Activated T-cell treated with anti-CD3 and anti-CD28 coated beads, Interleukin-2, amount 50 U/mL, for 48 hours (primary cell): ENCODE measurements around the gene TNNT2.

Experiments used
- DNase-seq, 2 experiments: peaks; one replicate each; pipeline ENCODE4 v3.0.0-alpha.2; 2020

The TNNT2 gene

DNA sequence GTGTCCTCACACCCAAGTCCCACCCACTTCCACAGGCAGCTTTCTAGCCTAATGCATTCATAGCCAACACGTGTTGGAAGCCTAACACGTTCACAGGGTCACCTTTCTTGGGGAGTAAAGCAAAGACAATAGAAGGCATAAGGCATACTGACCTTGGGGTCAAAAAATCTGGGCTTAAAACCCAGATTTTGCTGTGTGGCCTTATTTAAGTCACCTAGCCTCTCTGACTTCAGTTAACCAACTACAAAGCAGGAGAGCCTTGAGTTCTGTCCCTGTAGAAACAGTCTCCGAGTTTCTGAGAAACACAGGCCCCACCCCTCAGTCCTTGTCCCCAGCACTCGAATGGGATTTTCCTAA lies 1.4 kb downstream of the TNNT2 start:
- no peak for DNase-seq

DNA sequence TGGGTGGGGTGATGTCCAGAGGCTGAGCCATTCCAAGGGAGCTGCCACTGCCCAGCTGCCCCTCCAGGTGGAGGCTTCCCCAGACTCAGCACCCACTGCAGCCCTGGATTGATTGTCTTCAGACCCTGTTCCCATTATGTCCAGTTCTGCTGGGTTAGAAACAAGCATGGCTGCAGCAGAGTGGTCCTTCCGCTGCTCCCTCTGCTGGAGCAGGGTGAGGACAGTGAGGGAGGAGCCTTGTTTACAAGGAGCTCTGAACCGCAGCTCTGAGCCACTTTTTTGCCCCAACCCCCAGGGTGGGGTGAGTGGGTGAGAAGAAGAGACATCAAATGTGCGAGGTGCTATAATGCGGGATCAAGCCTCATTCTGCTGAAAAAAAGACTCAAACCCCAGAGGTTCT lies 2.3 kb downstream of the TNNT2 start:
- DNase-seq = no peak

- DNase-seq = no peak
These were observed 3.1 kb downstream of the TNNT2 start for GRCh38 chr1:201374364-201374763.

- no peak for DNase-seq
These were observed 5.7 kb downstream of the TNNT2 start for GRCh38 chr1:201371792-201372191.

- DNase-seq = no peak
These were observed 6.2 kb downstream of the TNNT2 start for GRCh38 chr1:201371276-201371675.

GRCh38 chr1:201370500-201370899 lies 7.0 kb downstream of the TNNT2 start:
- DNase-seq = no peak

- no peak for DNase-seq
These were observed 8.3 kb downstream of the TNNT2 start for GRCh38 chr1:201369209-201369608.

- DNase-seq = no peak
These were observed 10.8 kb downstream of the TNNT2 start for GRCh38 chr1:201366696-201367095.

DNA sequence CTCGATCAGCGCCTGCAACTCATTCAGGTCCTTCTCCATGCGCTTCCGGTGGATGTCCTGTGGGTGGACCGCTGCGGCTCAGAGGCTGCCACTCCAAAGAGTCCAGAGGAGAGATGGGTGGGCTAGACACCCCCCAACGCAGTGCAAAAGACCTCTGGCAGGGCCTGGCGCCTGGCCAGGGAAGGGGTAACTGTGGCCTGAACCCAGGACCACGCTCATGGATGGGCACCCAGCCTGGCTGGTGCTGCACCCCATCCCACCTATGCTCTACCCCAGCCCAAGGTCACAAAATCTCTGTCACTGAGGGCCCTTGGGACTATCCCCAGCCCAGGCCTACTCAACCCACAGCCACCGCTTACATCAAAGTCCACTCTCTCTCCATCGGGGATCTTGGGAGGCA lies 12.2 kb downstream of the TNNT2 start:
- no peak for DNase-seq

DNA sequence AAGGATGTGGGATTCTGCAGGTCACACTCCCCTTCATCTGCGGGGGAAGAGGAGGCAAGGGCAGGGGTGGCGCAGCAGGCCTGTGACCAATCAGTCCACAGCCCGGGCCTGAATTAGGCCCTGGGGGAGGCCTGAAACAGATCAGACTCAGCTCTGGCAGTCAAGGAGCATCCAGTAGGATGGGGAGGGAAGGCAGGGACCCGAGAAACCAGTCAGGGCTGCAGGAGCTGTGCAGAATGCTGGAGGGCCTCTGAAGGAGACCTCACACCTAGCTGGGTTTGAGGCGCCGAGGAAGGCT lies 12.7 kb downstream of the TNNT2 start:
- no peak for DNase-seq

DNA sequence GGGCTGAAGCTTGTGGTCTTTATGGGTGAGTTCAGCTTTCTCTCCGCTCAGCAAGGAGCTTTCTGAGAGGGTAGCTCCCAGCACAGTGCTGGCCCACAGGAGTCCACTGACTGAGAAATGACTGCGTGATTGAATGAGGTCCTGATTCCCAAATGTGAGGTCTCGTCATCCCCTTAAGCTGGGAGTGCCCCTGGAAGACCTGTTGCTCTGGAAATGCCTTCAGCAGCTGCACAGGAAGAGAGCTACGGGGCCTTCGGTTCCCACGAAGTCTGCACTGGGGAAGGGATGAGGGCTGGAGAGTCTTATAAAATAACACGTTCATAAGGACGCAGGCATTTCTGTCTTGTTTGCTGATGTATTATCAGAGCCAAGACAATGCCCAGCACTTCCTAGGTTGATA lies 14.0 kb downstream of the TNNT2 start:
- no peak for DNase-seq

GRCh38 chr1:201362906-201363305 lies 14.6 kb downstream of the TNNT2 start:
- DNase-seq = no peak

DNA sequence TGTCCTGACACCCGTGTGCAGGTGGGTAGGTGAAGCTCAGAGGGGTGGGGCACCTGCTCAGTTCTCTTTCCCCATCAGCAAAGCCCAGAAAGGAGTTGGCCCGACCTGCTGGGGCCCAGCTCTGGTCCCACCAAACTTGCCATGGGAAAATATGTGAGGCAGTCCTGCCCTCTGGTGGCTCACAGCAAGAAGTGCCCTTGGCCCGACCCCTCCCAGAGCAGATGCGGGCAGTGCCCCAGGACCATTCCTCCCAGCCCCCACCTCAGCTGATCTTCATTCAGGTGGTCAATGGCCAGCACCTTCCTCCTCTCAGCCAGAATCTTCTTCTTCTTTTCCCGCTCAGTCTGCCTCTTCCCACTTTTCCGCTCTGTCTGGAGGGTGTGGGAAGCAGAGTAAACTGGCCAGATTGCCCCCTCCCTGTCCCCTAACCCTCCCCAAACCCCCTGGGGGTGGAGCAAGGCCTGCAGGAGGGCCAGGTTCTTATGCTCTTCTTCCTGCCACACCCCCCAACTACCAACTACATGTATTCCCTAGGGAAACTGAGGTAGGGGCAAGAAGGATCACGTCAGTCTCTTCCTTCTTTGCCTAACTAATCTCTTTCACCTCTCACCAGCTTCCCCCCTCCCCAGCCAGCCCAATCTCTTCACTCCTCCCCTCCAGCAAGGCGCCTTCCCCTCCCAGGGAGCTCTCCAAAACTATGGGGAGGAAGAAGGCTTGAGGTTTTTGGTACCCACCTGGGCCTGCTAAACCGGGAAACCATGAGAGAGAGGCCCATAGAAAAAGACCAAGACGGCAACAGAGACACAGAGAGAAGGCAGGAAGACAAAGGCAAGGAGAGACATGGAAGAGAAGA lies 15.6 kb downstream of the TNNT2 start:
- peak; percentile 51 to 61 for DNase-seq

DNA sequence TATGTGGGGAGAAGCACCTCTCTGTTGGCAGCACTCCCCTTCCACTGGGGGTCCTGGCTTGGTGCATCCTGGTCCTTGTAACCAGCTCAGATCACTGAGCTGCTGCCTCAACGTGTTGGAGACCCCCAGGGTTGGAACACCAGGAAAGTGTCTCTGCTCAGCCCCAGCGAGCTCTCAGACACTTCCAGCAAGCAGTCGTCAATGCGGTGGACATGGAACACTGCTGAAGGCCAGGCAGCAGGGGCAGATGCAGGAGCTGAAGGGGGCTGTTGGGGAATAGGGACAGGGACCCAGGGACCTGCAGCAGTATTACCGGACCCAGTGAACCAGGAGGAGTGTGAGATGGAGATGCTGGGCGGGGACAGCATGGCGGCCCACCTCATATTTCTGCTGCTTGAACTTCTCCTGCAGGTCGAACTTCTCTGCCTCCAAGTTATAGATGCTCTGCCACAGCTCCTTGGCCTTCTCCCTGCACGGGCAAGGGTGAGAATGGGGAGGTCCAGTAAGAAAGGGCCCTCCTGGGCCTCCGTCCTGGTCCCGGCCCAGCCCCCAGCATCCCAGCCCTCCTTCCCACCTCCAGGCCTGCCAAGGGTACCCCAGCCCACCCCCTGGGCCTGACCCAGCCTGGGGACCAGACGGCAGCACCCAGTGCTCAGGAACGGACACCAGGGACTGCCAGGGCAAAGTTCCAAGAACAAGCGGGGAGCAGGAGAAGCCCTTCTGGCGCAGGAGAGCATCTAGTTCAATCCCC lies 16.4 kb downstream of the TNNT2 start:
- no peak for DNase-seq

DNA sequence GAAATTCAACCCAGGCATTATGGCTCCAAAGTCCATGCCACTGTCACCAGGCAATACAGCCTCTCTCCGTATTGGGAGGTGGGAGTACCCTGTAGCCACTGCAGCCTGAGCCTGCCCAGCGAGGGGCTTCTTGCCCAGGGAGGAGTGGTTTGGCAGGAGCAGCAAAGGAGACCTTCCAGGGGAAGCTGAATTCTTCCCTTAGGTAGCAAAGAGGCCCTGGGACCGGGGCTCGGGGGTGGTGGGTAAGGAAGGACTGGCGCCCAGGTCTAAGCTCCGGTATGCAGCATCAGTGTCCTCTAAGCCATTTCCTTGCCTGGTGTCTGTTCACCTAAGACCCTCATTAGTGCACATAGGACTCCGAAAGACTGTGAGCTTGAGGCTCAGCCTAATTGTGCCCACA lies 17.0 kb downstream of the TNNT2 start:
- DNase-seq = no peak

GRCh38 chr1:201359873-201360210 lies 17.6 kb downstream of the TNNT2 start:
- DNase-seq = no peak

DNA sequence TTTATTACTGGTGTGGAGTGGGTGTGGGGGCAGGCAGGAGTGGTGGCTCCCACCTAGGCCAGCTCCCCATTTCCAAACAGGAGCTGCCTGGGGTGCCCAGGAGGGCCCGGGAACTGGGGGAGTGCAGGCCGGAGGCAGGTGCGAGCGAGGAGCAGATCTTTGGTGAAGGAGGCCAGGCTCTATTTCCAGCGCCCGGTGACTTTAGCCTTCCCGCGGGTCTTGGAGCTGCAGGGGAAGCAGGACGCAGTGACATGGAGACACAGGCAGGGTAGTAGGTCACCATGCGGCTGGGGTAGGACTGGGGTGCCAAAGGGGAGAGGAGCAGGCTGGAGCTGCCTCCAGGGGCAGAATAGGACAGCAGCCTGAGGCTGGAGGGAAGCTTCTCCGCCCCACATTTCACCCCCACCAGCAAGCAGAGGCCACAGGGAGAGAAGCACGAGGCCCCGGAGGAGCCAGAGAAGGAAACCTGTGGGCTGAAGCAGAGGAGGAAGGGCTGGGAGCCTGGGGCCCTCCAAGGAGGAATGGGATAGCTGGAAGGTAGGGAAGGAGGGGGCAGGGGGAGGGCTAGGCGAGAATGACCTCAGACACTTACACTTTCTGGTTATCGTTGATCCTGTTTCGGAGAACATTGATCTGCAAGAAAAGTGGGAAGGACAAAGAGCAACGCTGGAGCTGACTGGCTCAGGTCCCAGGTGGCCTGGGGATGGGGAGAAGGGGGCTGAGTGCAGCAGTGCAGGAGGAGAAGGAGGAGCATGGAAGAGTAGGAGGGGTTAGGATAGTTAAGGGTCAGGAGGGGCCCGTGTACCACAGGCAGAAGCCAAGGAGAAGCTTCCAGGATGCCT lies 18.2 kb downstream of the TNNT2 start:
- no peak for DNase-seq

DNA sequence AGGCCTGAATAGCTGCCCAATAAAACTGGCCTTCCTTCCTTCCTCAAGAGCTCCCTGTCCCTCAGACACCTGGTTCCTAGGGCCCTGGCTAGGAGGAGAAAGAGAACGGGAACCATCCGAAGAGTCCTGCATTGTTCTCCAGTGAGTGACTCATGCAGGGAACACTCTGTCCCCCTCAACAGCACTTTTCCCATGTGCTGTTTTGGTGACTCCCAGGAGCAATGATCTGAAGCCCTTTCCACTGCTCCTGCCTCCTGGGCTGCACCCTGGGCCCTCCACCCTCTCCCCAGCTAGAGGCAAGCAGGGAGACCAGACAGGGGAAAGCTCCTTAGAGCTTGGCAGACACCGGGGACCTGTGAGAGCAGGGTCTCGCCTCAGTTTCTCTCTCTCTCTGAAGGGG lies 18.9 kb downstream of the TNNT2 start:
- no peak for DNase-seq

GRCh38 chr1:201357636-201358348 lies 19.7 kb downstream of the TNNT2 start:
- no peak for DNase-seq

- DNase-seq = no peak
These were observed 20.3 kb downstream of the TNNT2 start for GRCh38 chr1:201357211-201357610.

- DNase-seq = no peak
These were observed 20.8 kb downstream of the TNNT2 start for GRCh38 chr1:201356701-201357100.

GRCh38 chr1:201356236-201356635 lies 21.2 kb downstream of the TNNT2 start:
- no peak for DNase-seq

DNA sequence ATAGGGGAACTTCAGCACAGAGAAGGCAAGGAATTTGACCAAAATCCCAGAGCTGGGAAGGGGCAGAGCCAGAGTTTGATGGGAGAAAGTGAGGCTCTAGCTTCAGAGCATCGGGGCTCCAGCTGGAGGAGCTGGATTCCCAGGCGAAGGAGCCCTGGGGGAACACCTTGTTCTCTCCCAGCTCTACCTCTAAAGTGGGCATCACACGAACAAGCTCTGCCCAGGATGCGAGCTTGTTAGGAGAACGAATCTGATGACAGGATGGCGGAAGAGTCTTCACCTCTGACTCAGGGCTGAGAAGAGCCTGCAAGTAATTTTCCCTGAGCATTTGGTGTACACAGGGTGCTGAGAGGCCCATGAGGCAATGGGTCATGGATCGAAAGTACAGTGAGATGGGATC lies 22.0 kb downstream of the TNNT2 start:
- no peak for DNase-seq
